ENCODE results near the gene LPAR3.

Gene LPAR3

DNA sequence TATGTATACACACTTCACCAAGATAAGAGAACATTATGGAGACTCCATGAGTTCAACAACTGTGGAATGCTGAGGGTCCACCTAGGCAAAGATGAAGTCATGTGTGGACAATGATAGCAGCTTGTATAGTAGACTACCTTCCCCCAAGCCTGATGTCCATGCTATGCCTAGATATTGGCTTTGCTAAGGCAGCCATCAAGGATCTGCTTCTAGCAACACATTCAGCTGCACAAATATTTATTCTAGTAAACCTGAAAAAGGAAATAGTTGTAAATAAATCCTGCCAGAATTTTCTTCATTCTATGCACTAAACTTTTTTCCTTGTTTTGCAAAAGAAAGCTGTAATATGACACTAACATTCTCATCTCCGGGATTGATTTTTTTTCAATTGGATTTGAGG, 7.0 kb upstream of the LPAR3 start:
- DNase-seq = no peak

DNA sequence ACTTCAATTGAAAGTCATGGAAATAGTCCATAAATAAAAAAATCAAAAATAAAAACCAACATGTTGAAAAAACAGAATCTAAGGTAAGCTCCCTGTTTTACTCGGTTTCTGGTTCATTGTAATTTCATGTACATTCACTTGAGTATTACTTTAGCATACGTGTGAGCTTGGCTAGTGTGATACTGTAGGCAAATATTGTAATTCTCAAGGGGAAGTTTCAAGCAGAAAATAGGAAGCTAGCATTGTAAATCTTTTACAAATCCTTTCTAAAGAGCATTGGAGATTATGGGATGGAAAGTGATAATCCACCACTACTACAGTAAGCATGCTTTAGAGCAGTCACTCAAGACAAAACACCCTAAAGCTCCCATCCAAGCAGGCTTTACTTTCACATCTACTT, 3.3 kb upstream of the LPAR3 start:
- no peak for DNase-seq

DNA sequence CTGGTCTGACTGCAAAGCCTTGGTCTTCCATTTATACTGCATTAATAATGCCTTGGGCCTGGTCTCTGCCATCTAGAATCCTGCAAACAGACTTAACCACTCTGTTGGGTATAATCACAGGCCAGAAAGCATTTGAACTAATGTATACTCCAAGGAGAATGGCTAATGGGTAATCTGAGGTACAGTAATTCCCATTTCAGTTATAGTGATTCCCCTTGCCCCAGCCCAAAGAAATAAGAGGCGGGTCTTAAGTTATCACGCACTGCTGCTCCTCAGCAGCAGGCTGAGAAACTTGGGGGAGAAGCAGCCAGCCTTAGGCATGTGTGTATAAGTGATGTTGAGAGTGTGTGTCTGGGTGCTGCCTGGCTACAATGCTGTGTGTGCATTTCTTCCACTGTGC, 2.4 kb downstream of the LPAR3 start:
- DNase-seq = no peak

DNA sequence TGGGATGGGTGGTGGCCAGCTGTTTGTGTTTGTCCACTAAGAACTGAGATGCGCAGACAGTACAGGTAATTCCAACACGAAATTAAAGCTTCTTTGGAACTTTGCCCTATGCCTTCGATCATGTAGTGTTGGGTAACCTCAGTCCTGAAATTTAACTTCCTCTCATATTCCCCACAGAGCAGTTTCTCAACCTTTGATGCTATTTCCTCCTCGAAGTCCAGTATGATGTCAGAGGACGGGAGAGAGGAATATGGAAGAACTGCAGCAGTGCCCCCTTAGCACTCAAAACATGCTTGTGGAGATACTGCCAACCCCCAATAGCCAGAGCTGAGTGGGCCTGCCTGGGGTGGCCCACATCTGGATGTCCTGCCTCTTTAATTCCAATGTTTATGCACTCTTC, 3.6 kb downstream of the LPAR3 start:
- DNase-seq = no peak

- DNase-seq = no peak
Observed at GRCh38 chr1:84888753-84889152, 4.3 kb downstream of the LPAR3 start.

GRCh38 chr1:84887261-84887934, 5.6 kb downstream of the LPAR3 start:
- DNase-seq = no peak

GRCh38 chr1:84885469-84885868, 7.5 kb downstream of the LPAR3 start:
- DNase-seq = no peak

GRCh38 chr1:84884671-84885389, 8.2 kb downstream of the LPAR3 start:
- DNase-seq = no peak

GRCh38 chr1:84883286-84883685, 9.7 kb downstream of the LPAR3 start:
- no peak for DNase-seq

- DNase-seq = no peak
Observed at GRCh38 chr1:84877592-84877991, 15.4 kb downstream of the LPAR3 start.

DNA sequence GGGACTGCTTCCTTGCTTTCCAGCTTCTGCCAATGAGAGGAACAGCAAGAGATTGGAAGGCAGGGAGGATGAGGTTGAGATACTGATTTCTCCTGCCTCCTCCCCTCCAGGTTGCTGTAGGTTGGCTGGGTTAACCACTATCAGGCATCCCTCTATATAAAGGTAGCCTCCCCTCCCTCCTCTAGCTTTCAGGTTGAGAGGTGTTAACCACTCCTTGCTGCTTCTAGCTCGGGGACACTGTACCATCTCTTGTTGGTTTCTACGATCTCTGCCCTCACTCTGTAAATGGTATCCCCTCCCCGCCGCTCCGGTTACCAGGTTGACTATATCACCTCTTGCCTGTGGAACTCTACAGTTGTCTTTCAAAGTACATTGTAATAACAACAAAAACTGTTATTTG, 16.7 kb downstream of the LPAR3 start:
- no peak for DNase-seq

DNA sequence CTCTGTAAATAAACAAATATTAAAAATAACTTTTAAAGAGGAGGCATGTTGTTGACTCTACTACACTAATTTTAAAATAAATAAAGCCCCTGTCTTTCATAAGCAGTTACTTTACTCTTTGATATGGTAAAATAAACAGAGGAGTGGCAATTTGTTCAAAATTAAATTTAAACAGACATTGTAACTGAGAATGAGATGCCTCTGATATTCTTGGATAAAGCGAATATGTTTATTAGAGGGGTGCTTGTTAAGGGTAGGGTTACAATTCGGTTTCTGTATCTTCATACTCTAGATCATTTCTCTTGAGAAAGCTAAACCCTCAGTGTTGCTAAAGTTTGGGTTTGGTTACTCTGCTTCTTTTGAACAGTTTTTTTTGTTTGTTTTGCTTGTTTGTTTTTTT, 19.6 kb downstream of the LPAR3 start:
- no peak for DNase-seq

- DNase-seq = no peak
Observed at GRCh38 chr1:84872696-84873355, 20.2 kb downstream of the LPAR3 start.

GRCh38 chr1:84871181-84871580, 21.8 kb downstream of the LPAR3 start:
- DNase-seq = no peak

- no peak for DNase-seq
Observed at GRCh38 chr1:84870591-84870990, 22.4 kb downstream of the LPAR3 start.

- no peak for DNase-seq
Observed at GRCh38 chr1:84869720-84870119, 23.3 kb downstream of the LPAR3 start.

DNA sequence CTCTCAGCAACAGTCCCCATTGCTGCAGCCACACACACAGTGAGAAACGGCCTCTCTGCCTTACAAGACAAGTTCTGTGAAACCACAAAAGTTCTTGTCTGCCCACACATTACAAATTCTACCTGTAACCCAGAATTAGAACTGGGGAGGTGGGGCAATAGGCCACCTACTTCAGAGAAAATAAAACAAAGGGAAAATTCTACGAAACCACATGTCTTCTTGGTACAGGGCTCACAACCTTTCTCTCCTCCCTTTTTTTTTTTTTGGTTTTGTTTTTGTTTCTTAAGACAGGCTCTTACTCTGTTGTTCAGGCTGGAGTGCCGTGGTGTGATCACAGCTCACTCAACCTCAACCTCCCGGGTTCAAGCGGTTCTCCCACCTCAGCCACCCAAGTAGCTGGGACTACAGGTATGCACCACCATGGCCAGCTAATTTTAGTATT, 30.2 kb downstream of the LPAR3 start:
- no peak for DNase-seq

DNA sequence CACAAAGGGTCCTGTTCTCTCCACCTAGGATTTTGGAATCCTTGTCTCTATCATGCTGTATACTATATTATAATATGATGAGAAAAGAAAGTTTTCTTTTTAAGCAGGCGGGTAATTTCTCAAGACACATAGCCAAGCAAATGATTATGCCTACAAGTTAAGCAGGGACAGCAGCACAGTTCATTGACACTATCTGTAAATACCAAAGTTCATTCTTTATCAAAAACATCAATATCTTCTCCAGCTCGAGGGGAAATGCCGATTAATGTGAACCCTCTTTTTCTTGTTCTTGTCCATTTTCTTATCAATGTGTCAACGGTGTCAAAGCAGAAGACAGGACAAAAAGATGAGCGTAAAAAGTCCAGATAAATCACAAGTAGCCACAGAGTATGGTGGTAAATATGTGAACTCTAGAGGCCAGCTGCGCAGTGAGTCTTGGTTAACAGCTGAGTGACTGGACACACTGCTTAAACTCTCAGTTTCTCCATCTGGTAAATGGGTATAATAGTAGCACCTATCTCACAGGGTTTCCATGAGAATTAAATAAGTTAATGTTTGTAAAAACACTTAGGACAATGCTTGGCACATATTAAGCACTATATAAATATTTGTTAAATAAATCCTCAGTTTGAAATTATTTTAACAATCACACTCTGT, 30.9 kb downstream of the LPAR3 start:
- no peak for DNase-seq

DNA sequence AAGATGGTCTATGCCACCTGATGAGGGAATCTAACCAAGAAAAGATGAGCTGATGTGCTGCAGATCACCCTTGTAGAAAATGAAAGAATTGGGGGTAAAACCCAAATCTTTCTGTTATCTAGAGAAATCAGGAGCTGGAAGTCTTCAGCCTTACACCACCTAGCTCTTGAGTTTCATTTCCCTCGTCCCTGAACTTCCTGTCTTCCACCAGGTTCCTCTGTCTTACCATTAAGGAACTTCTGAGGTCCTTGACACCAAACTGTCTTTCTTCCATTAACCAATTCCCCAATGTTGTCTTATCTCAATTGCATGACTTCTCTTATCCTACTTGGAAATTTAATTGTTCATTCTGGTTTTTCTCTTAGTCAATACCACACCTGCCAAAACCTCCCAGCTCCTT, 31.5 kb downstream of the LPAR3 start:
- DNase-seq = no peak

- DNase-seq = no peak
Observed at GRCh38 chr1:84859866-84860265, 33.1 kb downstream of the LPAR3 start.

- DNase-seq = no peak
Observed at GRCh38 chr1:84857906-84858305, 35.1 kb downstream of the LPAR3 start.

DNA sequence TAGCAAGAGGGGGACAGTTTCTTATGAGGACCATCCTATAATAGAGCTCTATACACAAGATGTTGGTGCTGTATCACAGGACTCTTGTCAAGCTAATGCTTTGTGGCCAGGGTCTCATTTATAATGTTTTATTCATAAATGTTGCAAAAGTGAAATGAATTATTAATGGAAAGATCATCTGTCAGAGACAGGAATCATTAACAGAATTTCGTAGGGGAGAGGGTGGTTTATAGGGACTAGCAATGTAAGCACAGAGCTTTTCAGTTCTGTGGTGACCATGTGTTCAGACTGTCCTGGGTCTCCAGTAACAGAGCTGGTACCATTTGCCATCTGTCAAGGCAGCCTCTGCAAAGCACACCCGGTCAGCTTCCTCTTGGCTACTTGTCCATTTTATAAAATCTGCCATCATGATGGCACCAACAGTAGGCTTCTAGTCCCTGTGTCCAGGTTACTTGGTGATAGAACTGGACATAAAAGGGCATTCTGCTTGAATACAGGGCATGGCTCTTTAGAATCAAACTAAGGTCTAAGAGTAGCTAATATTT, 36.2 kb downstream of the LPAR3 start:
- DNase-seq = no peak
